ENCODE measurements around the gene RBKS.

The RBKS gene

GRCh38 chr2:27823569-27823968, 66.6 kb downstream of the RBKS start:
- H3K9ac ChIP-seq (ENCODE audit: low read length) = no peak overlapping the region
- no peaks in the 10 kb centered on the region for H3K4me1 ChIP-seq (ENCODE audit: control insufficient read depth, low read depth, low read length)
- no peaks in the 10 kb centered on the region for H3K27me3 ChIP-seq (ENCODE audit: control insufficient read depth, insufficient read depth, low read length)
- H3K27ac ChIP-seq (ENCODE audit: low read length) = no peak overlapping the region
- no peaks in the 10 kb centered on the region for H3K36me3 ChIP-seq (ENCODE audit: control insufficient read depth, low read depth, low read length)
- H3K9me3 ChIP-seq (ENCODE audit: control insufficient read depth, low read depth, low read length) = no peaks in the 10 kb centered on the region
- no peak overlapping the region for H3K4me3 ChIP-seq (ENCODE audit: low read length)

- Histone ChIP-seq H3K27ac (ENCODE audit: low read length) (no peak overlapping the region), H3K27me3 (ENCODE audit: control insufficient read depth, insufficient read depth, low read length) (no peaks in the 10 kb centered on the region), H3K4me3 (ENCODE audit: low read length) (no peak overlapping the region), H3K4me1 (ENCODE audit: control insufficient read depth, low read depth, low read length) (no peaks in the 10 kb centered on the region), H3K36me3 (ENCODE audit: control insufficient read depth, low read depth, low read length) (no peaks in the 10 kb centered on the region), H3K9ac (ENCODE audit: low read length) (no peak overlapping the region), H3K9me3 (ENCODE audit: control insufficient read depth, low read depth, low read length) (no peaks in the 10 kb centered on the region)
Measured at GRCh38 chr2:27823135-27823534, 67.1 kb downstream of the RBKS start.

GRCh38 chr2:27822049-27822448, 68.1 kb downstream of the RBKS start:
- H3K27me3 ChIP-seq (ENCODE audit: control insufficient read depth, insufficient read depth, low read length) = no peaks in the 10 kb centered on the region

GRCh38 chr2:27815860-27816438, 74.2 kb downstream of the RBKS start:
- Histone ChIP-seq H3K9ac (ENCODE audit: low read length) (no peak overlapping the region), H3K36me3 (ENCODE audit: control insufficient read depth, low read depth, low read length) (no peaks in the 10 kb centered on the region), H3K9me3 (ENCODE audit: control insufficient read depth, low read depth, low read length) (no peaks in the 10 kb centered on the region), H3K27me3 (ENCODE audit: control insufficient read depth, insufficient read depth, low read length) (no peaks in the 10 kb centered on the region), H3K4me3 (ENCODE audit: low read length) (no peak overlapping the region), H3K4me1 (ENCODE audit: control insufficient read depth, low read depth, low read length) (no peaks in the 10 kb centered on the region), H3K27ac (ENCODE audit: low read length) (no peak overlapping the region)

More at GRCh38 chr2:27822049-27822448, 68.1 kb downstream of the RBKS start:
- H3K27ac ChIP-seq (ENCODE audit: low read length) = no peak overlapping the region
- H3K9ac ChIP-seq (ENCODE audit: low read length) = no peak overlapping the region
- H3K9me3 ChIP-seq (ENCODE audit: control insufficient read depth, low read depth, low read length) = no peaks in the 10 kb centered on the region
- no peaks in the 10 kb centered on the region for H3K36me3 ChIP-seq (ENCODE audit: control insufficient read depth, low read depth, low read length)
- no peaks in the 10 kb centered on the region for H3K4me1 ChIP-seq (ENCODE audit: control insufficient read depth, low read depth, low read length)
- no peak overlapping the region for H3K4me3 ChIP-seq (ENCODE audit: low read length)

GRCh38 chr2:27814758-27815157, 75.4 kb downstream of the RBKS start:
- Histone ChIP-seq H3K4me3 (ENCODE audit: low read length) (no peak overlapping the region), H3K27ac (ENCODE audit: low read length) (no peak overlapping the region), H3K36me3 (ENCODE audit: control insufficient read depth, low read depth, low read length) (no peaks in the 10 kb centered on the region), H3K4me1 (ENCODE audit: control insufficient read depth, low read depth, low read length) (no peaks in the 10 kb centered on the region), H3K9ac (ENCODE audit: low read length) (no peak overlapping the region), H3K27me3 (ENCODE audit: control insufficient read depth, insufficient read depth, low read length) (no peaks in the 10 kb centered on the region), H3K9me3 (ENCODE audit: control insufficient read depth, low read depth, low read length) (no peaks in the 10 kb centered on the region)

- Histone ChIP-seq H3K9ac (ENCODE audit: low read length) (no peak overlapping the region), H3K4me3 (ENCODE audit: low read length) (no peak overlapping the region), H3K27ac (ENCODE audit: low read length) (no peak overlapping the region), H3K27me3 (ENCODE audit: control insufficient read depth, insufficient read depth, low read length) (no peaks in the 10 kb centered on the region), H3K36me3 (ENCODE audit: control insufficient read depth, low read depth, low read length) (no peaks in the 10 kb centered on the region), H3K4me1 (ENCODE audit: control insufficient read depth, low read depth, low read length) (no peaks in the 10 kb centered on the region), H3K9me3 (ENCODE audit: control insufficient read depth, low read depth, low read length) (no peaks in the 10 kb centered on the region)
Measured at GRCh38 chr2:27811768-27812167, 78.4 kb downstream of the RBKS start.

GRCh38 chr2:27810455-27810854, 79.7 kb downstream of the RBKS start:
- Histone ChIP-seq H3K27me3 (ENCODE audit: control insufficient read depth, insufficient read depth, low read length) (no peaks in the 10 kb centered on the region), H3K4me3 (ENCODE audit: low read length) (no peak overlapping the region), H3K9ac (ENCODE audit: low read length) (no peak overlapping the region), H3K27ac (ENCODE audit: low read length) (no peak overlapping the region), H3K36me3 (ENCODE audit: control insufficient read depth, low read depth, low read length) (no peaks in the 10 kb centered on the region), H3K9me3 (ENCODE audit: control insufficient read depth, low read depth, low read length) (no peaks in the 10 kb centered on the region), H3K4me1 (ENCODE audit: control insufficient read depth, low read depth, low read length) (no peaks in the 10 kb centered on the region)

- Histone ChIP-seq H3K27me3 (ENCODE audit: control insufficient read depth, insufficient read depth, low read length) (no peaks in the 10 kb centered on the region), H3K4me1 (ENCODE audit: control insufficient read depth, low read depth, low read length) (no peaks in the 10 kb centered on the region), H3K9ac (ENCODE audit: low read length) (no peak overlapping the region), H3K9me3 (ENCODE audit: control insufficient read depth, low read depth, low read length) (no peaks in the 10 kb centered on the region), H3K27ac (ENCODE audit: low read length) (no peak overlapping the region), H3K4me3 (ENCODE audit: low read length) (no peak overlapping the region), H3K36me3 (ENCODE audit: control insufficient read depth, low read depth, low read length) (no peaks in the 10 kb centered on the region)
Measured at GRCh38 chr2:27809761-27810241, 80.4 kb downstream of the RBKS start.

GRCh38 chr2:27808984-27809383, 81.2 kb downstream of the RBKS start:
- H3K9me3 ChIP-seq (ENCODE audit: control insufficient read depth, low read depth, low read length) = no peaks in the 10 kb centered on the region
- H3K27ac ChIP-seq (ENCODE audit: low read length) = no peak overlapping the region
- H3K36me3 ChIP-seq (ENCODE audit: control insufficient read depth, low read depth, low read length) = no peaks in the 10 kb centered on the region
- H3K27me3 ChIP-seq (ENCODE audit: control insufficient read depth, insufficient read depth, low read length) = no peaks in the 10 kb centered on the region
- H3K9ac ChIP-seq (ENCODE audit: low read length) = no peak overlapping the region
- H3K4me1 ChIP-seq (ENCODE audit: control insufficient read depth, low read depth, low read length) = no peaks in the 10 kb centered on the region
- no peak overlapping the region for H3K4me3 ChIP-seq (ENCODE audit: low read length)

- H3K27ac ChIP-seq (ENCODE audit: low read length) = no peak overlapping the region
- H3K9me3 ChIP-seq (ENCODE audit: control insufficient read depth, low read depth, low read length) = no peaks in the 10 kb centered on the region
- H3K4me1 ChIP-seq (ENCODE audit: control insufficient read depth, low read depth, low read length) = no peaks in the 10 kb centered on the region
- H3K36me3 ChIP-seq (ENCODE audit: control insufficient read depth, low read depth, low read length) = no peaks in the 10 kb centered on the region
- no peak overlapping the region for H3K4me3 ChIP-seq (ENCODE audit: low read length)
- H3K27me3 ChIP-seq (ENCODE audit: control insufficient read depth, insufficient read depth, low read length) = no peaks in the 10 kb centered on the region
- no peak overlapping the region for H3K9ac ChIP-seq (ENCODE audit: low read length)
Measured at GRCh38 chr2:27808418-27808817, 81.8 kb downstream of the RBKS start.

GRCh38 chr2:27807476-27807875, 82.7 kb downstream of the RBKS start:
- H3K27ac ChIP-seq (ENCODE audit: low read length) = no peak overlapping the region
- no peak overlapping the region for H3K4me3 ChIP-seq (ENCODE audit: low read length)
- no peaks in the 10 kb centered on the region for H3K9me3 ChIP-seq (ENCODE audit: control insufficient read depth, low read depth, low read length)
- no peaks in the 10 kb centered on the region for H3K36me3 ChIP-seq (ENCODE audit: control insufficient read depth, low read depth, low read length)
- no peaks in the 10 kb centered on the region for H3K27me3 ChIP-seq (ENCODE audit: control insufficient read depth, insufficient read depth, low read length)
- no peaks in the 10 kb centered on the region for H3K4me1 ChIP-seq (ENCODE audit: control insufficient read depth, low read depth, low read length)
- no peak overlapping the region for H3K9ac ChIP-seq (ENCODE audit: low read length)

- Histone ChIP-seq H3K4me1 (ENCODE audit: control insufficient read depth, low read depth, low read length) (no peaks in the 10 kb centered on the region), H3K9me3 (ENCODE audit: control insufficient read depth, low read depth, low read length) (no peaks in the 10 kb centered on the region), H3K27ac (ENCODE audit: low read length) (no peak overlapping the region), H3K36me3 (ENCODE audit: control insufficient read depth, low read depth, low read length) (no peaks in the 10 kb centered on the region), H3K9ac (ENCODE audit: low read length) (no peak overlapping the region), H3K4me3 (ENCODE audit: low read length) (no peak overlapping the region), H3K27me3 (ENCODE audit: control insufficient read depth, insufficient read depth, low read length) (no peaks in the 10 kb centered on the region)
Measured at GRCh38 chr2:27806311-27807059, 83.7 kb downstream of the RBKS start.

Data from iPS-18a (cell line).